OCI-LY1 (cell line): ENCODE results near the gene KRT3.

ENCODE experiments used
- H2AFZ ChIP-seq: fragments of 200-600 bp; sonication (generic), shearing (Covaris generic); 2 replicates; pipeline ENCODE4 v1.6.0; 2014; ENCODE audit warnings: antibody characterized with exemption, mild to moderate bottlenecking, low read length
- H3F3A ChIP-seq: fragments of 200-600 bp; sonication (generic), shearing (Covaris generic); 2 replicates; pipeline ENCODE4 v1.6.0; 2014; ENCODE audit warnings: mild to moderate bottlenecking, antibody characterized with exemption, low read length, moderate library complexity; ENCODE audit not compliant: insufficient read depth
- H3K27ac ChIP-seq: fragments of 200-600 bp; sonication (generic); 2 replicates; pipeline ENCODE4 v1.5.1; 2014; ENCODE audit warnings: low read length, mixed run types, mild to moderate bottlenecking, low read depth; ENCODE audit not compliant: poor library complexity, severe bottlenecking
- H3K27me3 ChIP-seq: fragments of 200-600 bp; sonication (generic); 2 replicates; pipeline ENCODE4 v1.6.0; 2014; ENCODE audit warnings: antibody characterized with exemption, mild to moderate bottlenecking, low read length, moderate library complexity; ENCODE audit not compliant: insufficient read depth
- H3K36me3 ChIP-seq: fragments of 200-600 bp; sonication (generic); 2 replicates; pipeline ENCODE4 v1.6.1; 2014; ENCODE audit warnings: mild to moderate bottlenecking, antibody characterized with exemption, low read length, moderate library complexity, mixed read lengths; ENCODE audit not compliant: insufficient read depth
- H3K4me1 ChIP-seq: fragments of 200-600 bp; sonication (generic); 2 replicates; pipeline ENCODE4 v1.5.1; 2014; ENCODE audit warnings: mild to moderate bottlenecking, low read length, moderate library complexity; ENCODE audit not compliant: insufficient read depth, severe bottlenecking
- H3K4me2 ChIP-seq: fragments of 200-600 bp; sonication (generic), shearing (Covaris generic); 2 replicates; pipeline ENCODE4 v1.6.1; 2014; ENCODE audit warnings: low read length
- H3K4me3 ChIP-seq: fragments of 200-600 bp; sonication (generic); 2 replicates; pipeline ENCODE4 v1.5.1; 2014; ENCODE audit warnings: low read length, low read depth, mild to moderate bottlenecking, mixed read lengths; ENCODE audit not compliant: poor library complexity, severe bottlenecking
- H3K79me2 ChIP-seq: fragments of 200-600 bp; shearing (Covaris generic); 2 replicates; pipeline ENCODE4 v1.6.1; 2016; ENCODE audit warnings: mixed run types, low read length, mixed read lengths; ENCODE audit not compliant: insufficient read depth
- H3K9ac ChIP-seq: fragments of 200-600 bp; sonication (generic), shearing (Covaris generic); 2 replicates; pipeline ENCODE4 v1.6.1; 2014; ENCODE audit warnings: mild to moderate bottlenecking, low read length, mixed read lengths
- H3K9me2 ChIP-seq: fragments of 200-600 bp; sonication (generic), shearing (Covaris generic); 2 replicates; pipeline ENCODE4 v1.6.1; 2014; ENCODE audit warnings: low read depth, mild to moderate bottlenecking, low read length, mixed read lengths
- H3K9me3 ChIP-seq: fragments of 200-600 bp; shearing (Covaris generic); 2 replicates; pipeline ENCODE4 v1.6.1; 2014; ENCODE audit warnings: low read length, mixed read lengths
- H4K20me1 ChIP-seq: fragments of 200-600 bp; sonication (generic), shearing (Covaris generic); 2 replicates; pipeline ENCODE4 v1.6.0; 2016; ENCODE audit warnings: mild to moderate bottlenecking, low read length; ENCODE audit not compliant: insufficient read depth
- CTCF ChIP-seq: fragments of 200-600 bp; sonication (generic), shearing (Covaris generic); IDR thresholded peaks from 2 replicates; pipeline ENCODE4 v1.5.1; 2017; ENCODE audit warnings: mild to moderate bottlenecking, antibody characterized with exemption, low read length, moderate library complexity, mixed read lengths
- EZH2 ChIP-seq: fragments of 200-600 bp; sonication (generic), shearing (Covaris generic); IDR thresholded peaks from 2 replicates; pipeline ENCODE4 v1.8.0; 2017; ENCODE audit warnings: borderline replicate concordance, mixed run types, mild to moderate bottlenecking, antibody characterized with exemption, low read length, moderate library complexity, mixed read lengths

The KRT3 gene

GRCh38 chr12:52826611-52827498 lies 30.9 kb upstream of the KRT3 start:
- Histone ChIP-seq H3K79me2 (no peaks in the 10 kb centered on the region), H3K4me3 (no peak overlapping the region), H3K4me1 (no peaks in the 10 kb centered on the region), H3K36me3 (no peaks in the 10 kb centered on the region), H3K9ac (no peak overlapping the region), H3K27me3 (0 out of 2 replicates have a peak, but pooled peaks cover 4% of the 10 kb centered on the region), H3K4me2 (no peak overlapping the region), H3K9me2 (no peaks in the 10 kb centered on the region), H4K20me1 (no peaks in the 10 kb centered on the region), H3K9me3 (no peaks in the 10 kb centered on the region), H3K27ac (no peak overlapping the region), H2AFZ (no peak overlapping the region), H3F3A (no peaks in the 10 kb centered on the region)
- TF ChIP-seq EZH2 = no peak
- TF ChIP-seq CTCF = no peak

GRCh38 chr12:52825961-52826360 lies 30.0 kb upstream of the KRT3 start:
- H4K20me1 ChIP-seq = no peaks in the 10 kb centered on the region
- H3K36me3 ChIP-seq = no peaks in the 10 kb centered on the region
- no peaks in the 10 kb centered on the region for H3K9me3 ChIP-seq
- no peak overlapping the region for H2AFZ ChIP-seq
- TF ChIP-seq EZH2 (no peak), CTCF (no peak)
- H3K9ac ChIP-seq = no peak overlapping the region
- no peak overlapping the region for H3K4me2 ChIP-seq
- no peaks in the 10 kb centered on the region for H3K79me2 ChIP-seq
- H3K27me3 ChIP-seq = no peaks in the 10 kb centered on the region
- no peak overlapping the region for H3K4me3 ChIP-seq
- no peaks in the 10 kb centered on the region for H3K9me2 ChIP-seq
- H3K4me1 ChIP-seq = no peaks in the 10 kb centered on the region
- H3K27ac ChIP-seq = no peak overlapping the region
- no peaks in the 10 kb centered on the region for H3F3A ChIP-seq

GRCh38 chr12:52824741-52825410 lies 29.0 kb upstream of the KRT3 start:
- Histone ChIP-seq H3F3A (no peaks in the 10 kb centered on the region), H3K9me2 (no peaks in the 10 kb centered on the region), H4K20me1 (no peaks in the 10 kb centered on the region), H3K4me2 (no peak overlapping the region), H3K27me3 (no peaks in the 10 kb centered on the region), H3K4me1 (no peaks in the 10 kb centered on the region), H2AFZ (no peak overlapping the region), H3K9me3 (no peaks in the 10 kb centered on the region), H3K4me3 (no peak overlapping the region), H3K36me3 (no peaks in the 10 kb centered on the region), H3K79me2 (no peaks in the 10 kb centered on the region), H3K9ac (no peak overlapping the region), H3K27ac (no peak overlapping the region)
- no peak for TF ChIP-seq EZH2
- TF ChIP-seq CTCF = no peak
